AG04449 (cell line): Measurements from ENCODE around the gene SELENOK.
A peak's percentile ranks its signal among the peaks of the same experiment; 100 is the strongest.
"Not testable (repeated sequence)": the region's sequence is repeated elsewhere in the genome, so short reads cannot be mapped to it uniquely, and the experiment has no call there.

ENCODE experiments used
- CTCF ChIA-PET: fragments of 350-600 bp; formaldehyde crosslinking; extraction: SDS; loops from one replicate; lab custom pipeline; 2021; ENCODE audit warnings: antibody characterized with exemption; lab: Yijun Ruan, JAX
- POLR2A ChIA-PET: fragments of 400-600, 350-600 bp; formaldehyde crosslinking; extraction: SDS; loops from one replicate; lab custom pipeline; 2020; ENCODE audit warnings: antibody characterized with exemption, inconsistent platforms; lab: Yijun Ruan, JAX
- DNase-seq: peaks from one replicate; pipeline ENCODE4 v3.0.0-alpha.2; 2010; ENCODE audit warnings: low read depth, low spot score
- H3K4me3 ChIP-seq: 2 replicates; pipeline ENCODE4 v1.5.1; 2011; ENCODE audit warnings: low read depth, mild to moderate bottlenecking, control low read depth, low read length
- TF ChIP-seq, protein P1 (sequence below): IDR thresholded peaks from one replicate; pipeline ENCODE4 v1.5.1; 2011; ENCODE audit warnings: mild to moderate bottlenecking, moderate library complexity, low read length, control low read depth, inconsistent platforms; ENCODE audit not compliant: insufficient read depth; ENCODE audit errors: missing control alignments

SELENOK gene

DNA sequence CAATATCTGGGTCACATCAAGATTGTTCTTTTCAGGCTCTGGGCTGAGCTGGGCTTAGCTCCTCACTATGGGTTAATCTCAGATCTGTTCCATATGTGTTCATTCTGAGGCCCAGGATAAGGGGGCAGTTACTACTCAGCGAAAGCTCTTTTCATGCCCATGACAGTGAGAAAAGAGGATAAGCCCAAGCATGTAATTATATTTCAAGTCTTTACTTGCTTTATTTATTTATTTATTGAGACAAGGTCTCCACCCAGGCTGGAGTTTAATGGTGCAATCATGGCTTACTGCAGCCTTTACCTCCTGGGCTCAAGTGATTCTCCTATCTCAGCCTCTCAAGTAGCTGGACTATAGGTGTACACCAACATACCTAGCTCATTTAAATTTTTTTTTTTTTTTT is 44.7 kb upstream of the SELENOK start:
- H3K4me3 ChIP-seq, result no peak overlapping the region
- DNase-seq, result no peak
- TF ChIP-seq, protein P1, sequence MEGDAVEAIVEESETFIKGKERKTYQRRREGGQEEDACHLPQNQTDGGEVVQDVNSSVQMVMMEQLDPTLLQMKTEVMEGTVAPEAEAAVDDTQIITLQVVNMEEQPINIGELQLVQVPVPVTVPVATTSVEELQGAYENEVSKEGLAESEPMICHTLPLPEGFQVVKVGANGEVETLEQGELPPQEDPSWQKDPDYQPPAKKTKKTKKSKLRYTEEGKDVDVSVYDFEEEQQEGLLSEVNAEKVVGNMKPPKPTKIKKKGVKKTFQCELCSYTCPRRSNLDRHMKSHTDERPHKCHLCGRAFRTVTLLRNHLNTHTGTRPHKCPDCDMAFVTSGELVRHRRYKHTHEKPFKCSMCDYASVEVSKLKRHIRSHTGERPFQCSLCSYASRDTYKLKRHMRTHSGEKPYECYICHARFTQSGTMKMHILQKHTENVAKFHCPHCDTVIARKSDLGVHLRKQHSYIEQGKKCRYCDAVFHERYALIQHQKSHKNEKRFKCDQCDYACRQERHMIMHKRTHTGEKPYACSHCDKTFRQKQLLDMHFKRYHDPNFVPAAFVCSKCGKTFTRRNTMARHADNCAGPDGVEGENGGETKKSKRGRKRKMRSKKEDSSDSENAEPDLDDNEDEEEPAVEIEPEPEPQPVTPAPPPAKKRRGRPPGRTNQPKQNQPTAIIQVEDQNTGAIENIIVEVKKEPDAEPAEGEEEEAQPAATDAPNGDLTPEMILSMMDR, result no peak
- CTCF ChIA-PET, result interaction anchor here (0.7 kb wide), 1 partner anchor 8 kb away, joined by 3 read pairs; no protein-coding TSS in a partner anchor
- POLR2A ChIA-PET, result no interaction called here

DNA sequence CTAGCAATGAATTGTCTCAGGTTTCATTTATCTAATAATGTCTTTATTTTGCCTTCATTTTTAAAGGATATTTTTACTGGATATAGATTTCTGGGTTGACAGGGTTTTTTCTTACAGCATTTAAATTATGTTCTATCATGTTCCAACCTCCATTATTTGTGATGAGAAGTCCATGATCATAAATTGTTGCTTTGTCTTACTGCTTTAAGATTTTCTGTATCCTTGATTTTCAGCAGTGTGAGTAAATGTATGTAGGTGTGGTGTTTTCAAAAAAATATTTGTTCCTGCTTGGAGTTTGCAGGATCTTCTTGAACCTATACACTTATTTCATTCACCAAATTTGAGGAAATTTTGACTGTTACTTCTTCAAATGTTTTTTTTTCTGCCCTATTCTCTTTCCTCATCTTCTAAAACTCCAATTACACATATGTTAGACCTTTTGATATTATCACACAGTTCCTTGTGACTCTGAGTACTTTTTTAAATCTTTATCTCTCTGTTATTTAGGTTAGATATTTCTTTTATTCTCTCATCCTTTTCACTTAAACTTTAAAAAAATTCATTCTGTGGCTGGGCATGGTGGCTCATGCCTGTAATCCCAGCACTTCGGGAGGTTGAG is 43.7 kb upstream of the SELENOK start:
- H3K4me3 ChIP-seq, result no peak overlapping the region
- TF ChIP-seq, protein P1, result no peak
- ChIA-PET POLR2A (no interaction called here), CTCF (interaction anchor here (0.7 kb wide), 1 partner anchor 9 kb away, joined by 3 read pairs; no protein-coding TSS in a partner anchor)
- no peak for DNase-seq

DNA sequence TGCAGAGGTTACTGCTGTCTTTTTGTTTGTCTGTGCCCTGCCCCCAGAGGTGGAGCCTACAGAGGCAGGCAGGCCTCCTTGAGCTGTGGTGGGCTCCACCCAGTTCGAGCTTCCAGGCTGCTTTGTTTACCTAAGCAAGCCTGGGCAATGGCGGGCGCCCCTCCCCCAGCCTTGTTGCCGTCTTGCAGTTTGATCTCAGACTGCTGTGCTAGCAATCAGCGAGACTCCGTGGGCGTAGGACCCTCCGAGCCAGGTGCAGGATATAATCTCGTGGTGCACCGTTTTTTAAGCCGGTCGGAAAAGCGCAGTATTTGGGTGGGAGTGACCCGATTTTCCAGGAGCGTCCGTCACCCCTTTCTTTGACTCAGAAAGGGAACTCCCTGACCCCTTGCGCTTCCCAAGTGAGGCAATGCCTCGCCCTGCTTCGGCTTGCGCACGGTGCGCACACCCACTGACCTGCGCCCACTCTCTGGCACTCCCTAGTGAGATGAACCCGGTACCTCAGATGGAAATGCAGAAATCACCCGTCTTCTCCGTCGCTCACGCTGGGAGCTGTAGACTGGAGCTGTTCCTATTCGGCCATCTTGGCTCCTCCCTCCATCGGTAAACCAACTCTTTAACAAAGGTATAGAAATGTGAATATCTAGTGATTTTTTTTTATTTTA is 35.7 kb upstream of the SELENOK start:
- DNase-seq, POLR2A ChIA-PET, H3K4me3 ChIP-seq: not testable (repeated sequence)
- CTCF ChIA-PET, result interaction anchor here (2.3 kb wide), 1 partner anchor 11 kb away, joined by 22 read pairs; no protein-coding TSS in a partner anchor

DNA sequence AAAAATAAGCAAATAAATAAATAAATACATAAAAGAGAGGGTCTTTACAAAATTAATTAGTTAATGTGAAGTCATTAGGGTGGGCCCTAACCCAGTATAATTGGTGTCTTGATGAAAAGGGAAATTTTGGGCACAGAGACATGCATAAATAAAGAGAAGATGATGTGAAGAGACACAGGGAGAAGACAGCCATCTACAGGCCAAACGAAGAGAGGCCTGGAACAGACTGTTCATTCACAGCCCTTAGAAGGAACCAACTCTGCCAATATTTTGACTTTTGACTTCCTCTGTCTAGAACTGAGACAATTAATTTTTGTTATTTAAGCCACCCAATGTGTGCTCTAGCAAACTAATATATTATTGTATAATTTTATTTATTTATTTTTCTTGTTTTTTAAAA is 29.6 kb upstream of the SELENOK start:
- no peak overlapping the region for H3K4me3 ChIP-seq
- DNase-seq, result no peak
- TF ChIP-seq, protein P1, result peak; percentile 42
- ChIA-PET CTCF (interaction anchor here (0.7 to 2.1 kb wide), 3 partner anchors 18 to 1580 kb away, joined by 3 to 7 read pairs (median 5); no protein-coding TSS in a partner anchor), POLR2A (no interaction called here)

DNA sequence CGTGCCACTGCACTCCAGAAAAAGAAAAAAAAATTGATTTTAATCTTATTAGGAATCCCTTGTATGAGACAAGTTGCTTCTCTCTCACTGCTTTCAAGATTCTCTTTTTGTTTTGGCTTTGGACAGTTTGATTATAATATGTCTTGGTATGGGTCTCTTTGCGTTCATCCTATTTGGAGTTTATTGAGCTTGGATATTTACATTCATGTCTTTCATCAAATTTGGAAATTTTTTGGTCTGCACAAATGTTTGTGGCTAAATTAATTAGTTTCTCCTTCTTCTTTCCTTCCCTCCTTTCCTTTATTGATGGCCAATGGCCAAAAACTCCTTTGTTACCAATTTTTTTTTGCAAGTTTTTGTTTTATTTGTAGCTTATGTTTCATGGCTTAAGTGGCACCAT is 28.1 kb upstream of the SELENOK start:
- ChIA-PET CTCF (interaction anchor here (1.6 to 2.1 kb wide), 2 partner anchors 19 to 242 kb away, joined by 5 to 7 read pairs; no protein-coding TSS in a partner anchor), POLR2A (no interaction called here)
- no peak for DNase-seq
- H3K4me3 ChIP-seq, result no peak overlapping the region
- TF ChIP-seq, protein P1, result no peak

DNA sequence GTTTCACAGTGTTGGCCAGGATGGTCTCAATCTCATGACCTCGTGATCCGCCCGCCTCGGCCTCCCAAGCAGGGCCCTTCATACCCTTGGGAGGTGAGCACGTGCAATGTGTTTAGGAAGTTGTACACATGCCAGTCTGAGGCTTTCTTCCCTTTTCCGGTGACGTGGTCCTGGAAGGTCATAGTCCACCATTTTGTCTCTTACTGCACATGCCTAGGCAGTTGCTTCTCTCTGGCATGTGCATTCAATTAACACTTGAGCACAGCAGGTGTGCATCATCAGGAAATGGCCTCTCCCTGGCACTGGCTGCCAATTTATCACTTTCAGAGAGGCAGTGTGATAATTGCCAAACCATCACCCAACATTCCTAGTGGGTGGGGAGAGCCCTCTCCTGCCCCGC is 21.7 kb upstream of the SELENOK start:
- ChIA-PET CTCF (interaction anchor here (2.0 kb wide), 1 partner anchor 25 kb away, joined by 5 read pairs; no protein-coding TSS in a partner anchor), POLR2A (no interaction called here)
- TF ChIP-seq, protein P1, result no peak
- no peak overlapping the region for H3K4me3 ChIP-seq
- no peak for DNase-seq
